Sigmoid colon (tissue), 7 donors: ENCODE data around the gene PRRT2. TPM values are rescaled to one million over a fixed set of nuclear protein-coding genes. Genes with fewer than 3 reads are reported as not detected.

Source experiments
- DNase-seq: peaks from one replicate; pipeline ENCODE4 v3.0.0-alpha.2; 2019
- H3K27ac ChIP-seq, 4 donors: fragments of 200-600 bp; sonication (generic); one replicate each; pipeline ENCODE4 v1.5.1; 2016 to 2019; ENCODE audit warnings: mild to moderate bottlenecking in 1 of 4
- H3K27me3 ChIP-seq, 3 donors: fragments of 200-600 bp; sonication (generic); one replicate each; pipeline ENCODE4 v1.5.1; 2019; ENCODE audit warnings: mild to moderate bottlenecking in 1 of 3
- H3K36me3 ChIP-seq, 4 donors: fragments of 200-600 bp; sonication (generic); one replicate each; pipeline ENCODE4 v1.5.1; 2016 to 2019
- H3K4me1 ChIP-seq, 4 donors: fragments of 200-600 bp; sonication (generic); one replicate each; pipeline ENCODE4 v1.5.1; 2017 to 2019
- H3K4me3 ChIP-seq, 4 donors: fragments of 200-600 bp; sonication (generic); one replicate each; pipeline ENCODE4 v1.5.1; 2017 to 2019; ENCODE audit warnings: mild to moderate bottlenecking in 2 of 4, moderate library complexity in 1 of 4
- H3K9me3 ChIP-seq, 4 donors: fragments of 200-600 bp in 3 of 4; sonication (generic) in 3 of 4; one replicate each; pipeline versions ENCODE4 v1.5.1 to v1.6.1; 2013 to 2019
- CTCF ChIP-seq, 4 experiments: fragments of 450-650 bp in 3 of 4; fragments of 200-600 bp in 1 of 4; IDR thresholded peaks; one replicate each; pipeline ENCODE4 v1.5.1; 2016 to 2019; ENCODE audit warnings: antibody characterized with exemption in 4 of 4, mild to moderate bottlenecking in 3 of 4, moderate library complexity in 2 of 4
- EP300 ChIP-seq, 4 donors: sonication (generic); formaldehyde crosslinking; IDR thresholded peaks; one replicate each; pipeline ENCODE4 v1.6.1; 2017; ENCODE audit warnings: antibody characterized with exemption in 4 of 4
- POLR2A ChIP-seq, 2 donors: fragments of 450-650 bp; IDR thresholded peaks; one replicate each; pipeline ENCODE4 v1.6.1; 2016; ENCODE audit warnings: antibody characterized with exemption in 2 of 2, mild to moderate bottlenecking in 2 of 2, moderate library complexity in 2 of 2
- POLR2AphosphoS5 ChIP-seq, 4 donors: sonication (generic); formaldehyde crosslinking; IDR thresholded peaks; one replicate each; pipeline ENCODE4 v1.6.1; 2017; ENCODE audit warnings: antibody characterized with exemption in 4 of 4
- WGBS, 2 donors: extraction: QIAGEN DNeasy Blood & Tissue Kit; methylation state at CpG; one replicate each; pipeline ENCODE4 v1.1.7; 2013; 5-methylcytosine and 5-hydroxymethylcytosine counted together
- intact Hi-C: fragments of 100-400 bp; cut with DNase I; formaldehyde crosslinking; loops from one replicate; pipeline ENCODE4 v1.15.1; 2023
- polyA plus RNA-seq, 3 donors: library from polyadenylated mRNA; stranded (reverse); fragments of 200-250 nt; gene quantifications; one replicate each; pipeline ENCODE4 v1.2.3, GENCODE V29; 2013
- total RNA-seq, 4 donors: library from RNA; depleted of rRNA; stranded (reverse); fragments of >200 nt; gene quantifications; one replicate each; pipeline ENCODE4 v1.1.0, GENCODE V29; 2016
- donor health status: healthy with polysubstance abuse.
- donor health status: Bipolar disorder and iron deficiency.
- donor health status: healthy.

PRRT2 gene
- total and polyA plus RNA-seq, 7 donors: 0.69 to 22.7 (median 6.5) TPM; not detected in 1

GRCh38 chr16:29858974-29859373, 47.0 kb downstream of the PRRT2 start:
- Histone ChIP-seq H3K4me1 (peaks cover 0 to 41% (median 27%) of the 10 kb centered on the region in 4 donors), H3K27ac (no peak overlapping the region), H3K36me3 (peaks cover 7 to 34% (median 24%) of the 10 kb centered on the region in 4 donors), H3K9me3 (no peaks in the 10 kb centered on the region), H3K4me3 (no peak overlapping the region), H3K27me3 (no peaks in the 10 kb centered on the region)
- no peak for DNase-seq
- TF ChIP-seq POLR2AphosphoS5 (IDR thresholded peaks at IDR 0.05): no peak
- TF ChIP-seq CTCF (IDR thresholded peaks at IDR 0.05): no peak
- TF ChIP-seq EP300 (IDR thresholded peaks at IDR 0.05): no peak
- TF ChIP-seq POLR2A (IDR thresholded peaks at IDR 0.05): no peak
- intact Hi-C loops: loop anchor here (5.0 kb wide), 1 partner anchor 163 kb away; the partner anchor contains the start of gene C16orf92
- WGBS, 2 donors: 95 to 96% methylated on average over 19 of the region's 19 CpGs

GRCh38 chr16:29860218-29860617, 48.2 kb downstream of the PRRT2 start:
- Histone ChIP-seq H3K4me1 (peaks cover 0 to 41% (median 27%) of the 10 kb centered on the region in 4 donors), H3K27me3 (no peaks in the 10 kb centered on the region), H3K36me3 (peaks cover 7 to 34% (median 24%) of the 10 kb centered on the region in 4 donors), H3K27ac (no peak overlapping the region), H3K4me3 (no peak overlapping the region), H3K9me3 (no peaks in the 10 kb centered on the region)
- no peak for DNase-seq
- WGBS, 2 donors: 94 to 95% methylated on average over 9 of the region's 9 CpGs
- intact Hi-C loops: no loop called here
- TF ChIP-seq POLR2A (IDR thresholded peaks at IDR 0.05) (no peak), POLR2AphosphoS5 (IDR thresholded peaks at IDR 0.05) (no peak), CTCF (IDR thresholded peaks at IDR 0.05) (no peak), EP300 (IDR thresholded peaks at IDR 0.05) (no peak)

GRCh38 chr16:29862383-29862883, 50.4 kb downstream of the PRRT2 start:
- H3K4me1 ChIP-seq: peaks cover 0 to 29% (median 21%) of the 10 kb centered on the region in 4 donors
- TF ChIP-seq POLR2A (IDR thresholded peaks at IDR 0.05) (no peak), CTCF (IDR thresholded peaks at IDR 0.05) (no peak), EP300 (IDR thresholded peaks at IDR 0.05) (no peak), POLR2AphosphoS5 (IDR thresholded peaks at IDR 0.05) (no peak)
- H3K4me3 ChIP-seq: peak overlapping the region; percentile 90 to 98 (median 95)
- DNase-seq: no peak
- H3K27me3 ChIP-seq: no peaks in the 10 kb centered on the region
- WGBS, 2 donors: 2% methylated on average over 27 of the region's 27 CpGs
- intact Hi-C loops: no loop called here
- H3K27ac ChIP-seq: peak overlapping the region; percentile 90 to 94 (median 92)
- H3K36me3 ChIP-seq: peaks cover 7 to 34% (median 24%) of the 10 kb centered on the region in 4 donors
- H3K9me3 ChIP-seq: no peaks in the 10 kb centered on the region

- intact Hi-C loops: no loop called here
- Histone ChIP-seq H3K27me3 (no peaks in the 10 kb centered on the region), H3K9me3 (no peaks in the 10 kb centered on the region), H3K4me3 (peak within 1 kb of the TSS; percentile 90 to 98 (median 95)), H3K36me3 (peaks cover 7 to 34% (median 24%) of the 10 kb centered on the region in 4 donors), H3K27ac (peak within 1 kb of the TSS; percentile 90 to 94 (median 92)), H3K4me1 (peaks cover 0 to 23% (median 21%) of the 10 kb centered on the region in 4 donors)
- peak; percentile 97 for DNase-seq
- WGBS, 2 donors: 0 to 1% methylated on average over 57 of the region's 57 CpGs
- TF ChIP-seq POLR2A (IDR thresholded peaks at IDR 0.05) (no peak), POLR2AphosphoS5 (IDR thresholded peaks at IDR 0.05) (peak; percentile 23 to 64 (median 52)), CTCF (IDR thresholded peaks at IDR 0.05) (peak; percentile 42 to 84 (median 52))
Measured at GRCh38 chr16:29862884-29863668, 51.1 kb downstream of the PRRT2 start, which contains the start of gene CDIPT. CDIPT (minus strand) TSS chr16:29863226; CDS start chr16:29862857, 369 bp downstream.
